ENCODE results near the gene ROR1.

Gene ROR1

GRCh38 chr1:63980740-63981407, 207.1 kb downstream of the ROR1 start:
- DNase-seq (ENCODE audit: low spot score) = no peak

- no peak for DNase-seq (ENCODE audit: low spot score)
Observed at GRCh38 chr1:63981408-63981773, 207.6 kb downstream of the ROR1 start.

GRCh38 chr1:63982201-63982600, 208.4 kb downstream of the ROR1 start:
- no peak for DNase-seq (ENCODE audit: low spot score)

GRCh38 chr1:63983391-63984256, 209.8 kb downstream of the ROR1 start:
- DNase-seq (ENCODE audit: low spot score) = no peak

- DNase-seq (ENCODE audit: low spot score) = no peak
Observed at GRCh38 chr1:63984257-63984929, 210.6 kb downstream of the ROR1 start.

- no peak for DNase-seq (ENCODE audit: low spot score)
Observed at GRCh38 chr1:63984930-63985290, 211.1 kb downstream of the ROR1 start.

GRCh38 chr1:63987014-63987627, 213.3 kb downstream of the ROR1 start:
- peak; percentile 11 for DNase-seq (ENCODE audit: low spot score)

- no peak for DNase-seq (ENCODE audit: low spot score)
Observed at GRCh38 chr1:63987628-63988024, 213.8 kb downstream of the ROR1 start.

- no peak for DNase-seq (ENCODE audit: low spot score)
Observed at GRCh38 chr1:63988941-63989340, 215.1 kb downstream of the ROR1 start.

- DNase-seq (ENCODE audit: low spot score) = no peak
Observed at GRCh38 chr1:63991685-63992084, 217.9 kb downstream of the ROR1 start.

- DNase-seq (ENCODE audit: low spot score) = no peak
Observed at GRCh38 chr1:64000021-64000420, 226.2 kb downstream of the ROR1 start.

- no peak for DNase-seq (ENCODE audit: low spot score)
Observed at GRCh38 chr1:64001038-64001437, 227.2 kb downstream of the ROR1 start.

- no peak for DNase-seq (ENCODE audit: low spot score)
Observed at GRCh38 chr1:64004451-64005025, 230.7 kb downstream of the ROR1 start.

- no peak for DNase-seq (ENCODE audit: low spot score)
Observed at GRCh38 chr1:64005801-64006200, 232.0 kb downstream of the ROR1 start.

GRCh38 chr1:64006276-64007051, 232.6 kb downstream of the ROR1 start:
- peak; percentile 24 for DNase-seq (ENCODE audit: low spot score)

- DNase-seq (ENCODE audit: low spot score) = no peak
Observed at GRCh38 chr1:64010316-64010715, 236.5 kb downstream of the ROR1 start.

GRCh38 chr1:64013395-64013794, 239.6 kb downstream of the ROR1 start:
- no peak for DNase-seq (ENCODE audit: low spot score)

- DNase-seq (ENCODE audit: low spot score) = peak; percentile 44
Observed at GRCh38 chr1:64019818-64020217, 246.0 kb downstream of the ROR1 start.

- DNase-seq (ENCODE audit: low spot score) = no peak
Observed at GRCh38 chr1:64021066-64021465, 247.2 kb downstream of the ROR1 start.

GRCh38 chr1:64025051-64025450, 251.2 kb downstream of the ROR1 start:
- DNase-seq (ENCODE audit: low spot score) = no peak

GRCh38 chr1:64029037-64029436, 255.2 kb downstream of the ROR1 start:
- no peak for DNase-seq (ENCODE audit: low spot score)

Data from hepatic stellate cell (primary cell).